ENCODE data around the gene HCN1. TPM values are rescaled to one million over a fixed set of nuclear protein-coding genes. Genes with fewer than 3 reads are reported as not detected.
"Not testable (repeated sequence)": the region's sequence is repeated elsewhere in the genome, so short reads cannot be mapped to it uniquely, and the experiment has no call there.

HCN1 gene
- total RNA-seq, 4 donors from 2014 or later, result 0.16 TPM; not detected in 3

GRCh38 chr5:45372629-45373028, 323.6 kb downstream of the HCN1 start:
- TF ChIP-seq POLR2A (IDR thresholded peaks at IDR 0.05) (no peak), EP300 (IDR thresholded peaks at IDR 0.05; ENCODE audit: low read depth) (no peak), CTCF (IDR thresholded peaks at IDR 0.05) (no peak), POLR2AphosphoS5 (IDR thresholded peaks at IDR 0.05) (no peak)
- Histone ChIP-seq H3K4me1 (no peaks in the 10 kb centered on the region), H3K36me3 (no peaks in the 10 kb centered on the region), H3K27me3 (no peaks in the 10 kb centered on the region), H3K9me3 (no peaks in the 10 kb centered on the region), H3K4me3 (no peak overlapping the region), H3K27ac (no peak overlapping the region)
- in situ Hi-C loops (cut with MboI; ENCODE audit: low pct_ligation_motif_present in 1 of 4, low pct_unique_long_range_greater_than_20kb in 1 of 4, low sequenced_read_pairs in 3 of 4) (no loop called here), intact Hi-C loops (cut with DNase I; ENCODE audit: low total_unique reads) (no loop called here)
- DNase-seq, result no peak
- WGBS, 2 donors (ENCODE audit: low coverage in 1 of 2), result 95% methylated on average over 10 of the region's 10 CpGs; no CpG with 5 or more reads in 1 of the 2 donors

- DNase-seq; H3K27ac ChIP-seq; H3K27me3 ChIP-seq; H3K36me3 ChIP-seq; intact Hi-C loops (cut with DNase I; ENCODE audit: low total_unique reads); H3K9me3 ChIP-seq; H3K4me1 ChIP-seq; H3K4me3 ChIP-seq; in situ Hi-C loops (cut with MboI; ENCODE audit: low pct_ligation_motif_present in 1 of 4, low pct_unique_long_range_greater_than_20kb in 1 of 4, low sequenced_read_pairs in 3 of 4): not testable (repeated sequence)
- 90 to 94% methylated on average over 2 to 8 of the region's 8 CpGs for WGBS, 2 donors (ENCODE audit: low coverage in 1 of 2)
Observed at GRCh38 chr5:45371423-45371822, 324.8 kb downstream of the HCN1 start.

GRCh38 chr5:45355189-45355992, 340.8 kb downstream of the HCN1 start:
- Histone ChIP-seq H3K27me3 (no peaks in the 10 kb centered on the region), H3K36me3 (no peaks in the 10 kb centered on the region), H3K9me3 (no peaks in the 10 kb centered on the region), H3K4me1 (no peaks in the 10 kb centered on the region), H3K4me3 (no peak overlapping the region), H3K27ac (no peak overlapping the region)
- DNase-seq, result no peak
- WGBS, 2 donors (ENCODE audit: low coverage in 1 of 2), result 94 to 100% methylated on average over 2 to 3 of the region's 3 CpGs
- intact Hi-C loops (cut with DNase I; ENCODE audit: low total_unique reads), result no loop called here
- in situ Hi-C loops (cut with MboI; ENCODE audit: low pct_ligation_motif_present in 1 of 4, low pct_unique_long_range_greater_than_20kb in 1 of 4, low sequenced_read_pairs in 3 of 4), result no loop called here
- TF ChIP-seq POLR2A (IDR thresholded peaks at IDR 0.05) (no peak), POLR2AphosphoS5 (IDR thresholded peaks at IDR 0.05) (no peak), EP300 (IDR thresholded peaks at IDR 0.05; ENCODE audit: low read depth) (no peak), CTCF (IDR thresholded peaks at IDR 0.05) (no peak)

GRCh38 chr5:45336464-45336863, 359.7 kb downstream of the HCN1 start:
- H3K9me3 ChIP-seq, result no peaks in the 10 kb centered on the region
- no peaks in the 10 kb centered on the region for H3K27me3 ChIP-seq
- intact Hi-C loops (cut with DNase I; ENCODE audit: low total_unique reads), result no loop called here
- no peak for DNase-seq
- no peak for TF ChIP-seq POLR2A (IDR thresholded peaks at IDR 0.05)
- TF ChIP-seq CTCF (IDR thresholded peaks at IDR 0.05), result no peak
- no peak for TF ChIP-seq POLR2AphosphoS5 (IDR thresholded peaks at IDR 0.05)
- TF ChIP-seq EP300 (IDR thresholded peaks at IDR 0.05; ENCODE audit: low read depth), result no peak
- H3K27ac ChIP-seq, result no peak overlapping the region
- in situ Hi-C loops (cut with MboI; ENCODE audit: low pct_ligation_motif_present in 1 of 4, low pct_unique_long_range_greater_than_20kb in 1 of 4, low sequenced_read_pairs in 3 of 4), result no loop called here
- no peaks in the 10 kb centered on the region for H3K36me3 ChIP-seq
- H3K4me3 ChIP-seq, result no peak overlapping the region
- no peaks in the 10 kb centered on the region for H3K4me1 ChIP-seq
- whole genome bisulfite sequencing, 2 donors (ENCODE audit: low coverage in 1 of 2), result 77 to 85% methylated on average over 2 of the region's 2 CpGs

- Histone ChIP-seq H3K4me3 (no peak overlapping the region), H3K36me3 (no peaks in the 10 kb centered on the region), H3K27me3 (no peaks in the 10 kb centered on the region), H3K9me3 (no peaks in the 10 kb centered on the region), H3K4me1 (no peaks in the 10 kb centered on the region), H3K27ac (no peak overlapping the region)
- in situ Hi-C loops (cut with MboI; ENCODE audit: low pct_ligation_motif_present in 1 of 4, low pct_unique_long_range_greater_than_20kb in 1 of 4, low sequenced_read_pairs in 3 of 4) (no loop called here), intact Hi-C loops (cut with DNase I; ENCODE audit: low total_unique reads) (no loop called here)
- 90 to 93% methylated on average over 2 of the region's 2 CpGs for WGBS, 2 donors (ENCODE audit: low coverage in 1 of 2)
- DNase-seq, result no peak
- TF ChIP-seq CTCF (IDR thresholded peaks at IDR 0.05), result no peak
- TF ChIP-seq POLR2AphosphoS5 (IDR thresholded peaks at IDR 0.05), result no peak
- no peak for TF ChIP-seq EP300 (IDR thresholded peaks at IDR 0.05; ENCODE audit: low read depth)
- no peak for TF ChIP-seq POLR2A (IDR thresholded peaks at IDR 0.05)
Observed at GRCh38 chr5:45335978-45336377, 360.2 kb downstream of the HCN1 start.

All from transverse colon (tissue), 4 donors.